GM12865 (cell line): ENCODE data around the gene HPN.
A peak's percentile ranks its signal among the peaks of the same experiment; 100 is the strongest.

Experiments used
- DNase-seq: peaks from one replicate; pipeline ENCODE4 v3.0.0; 2010; ENCODE audit warnings: low read depth
- H3K4me3 ChIP-seq: 2 replicates; pipeline ENCODE4 v1.5.1; 2011; ENCODE audit warnings: mild to moderate bottlenecking, low read depth, low read length, control low read depth
- TF ChIP-seq, protein P1 (sequence below): IDR thresholded peaks from 2 replicates; pipeline ENCODE4 v1.5.1; 2011; ENCODE audit warnings: low read length, control low read depth, low read depth, inconsistent platforms; ENCODE audit not compliant: insufficient read depth; ENCODE audit errors: missing control alignments

The HPN gene

DNA sequence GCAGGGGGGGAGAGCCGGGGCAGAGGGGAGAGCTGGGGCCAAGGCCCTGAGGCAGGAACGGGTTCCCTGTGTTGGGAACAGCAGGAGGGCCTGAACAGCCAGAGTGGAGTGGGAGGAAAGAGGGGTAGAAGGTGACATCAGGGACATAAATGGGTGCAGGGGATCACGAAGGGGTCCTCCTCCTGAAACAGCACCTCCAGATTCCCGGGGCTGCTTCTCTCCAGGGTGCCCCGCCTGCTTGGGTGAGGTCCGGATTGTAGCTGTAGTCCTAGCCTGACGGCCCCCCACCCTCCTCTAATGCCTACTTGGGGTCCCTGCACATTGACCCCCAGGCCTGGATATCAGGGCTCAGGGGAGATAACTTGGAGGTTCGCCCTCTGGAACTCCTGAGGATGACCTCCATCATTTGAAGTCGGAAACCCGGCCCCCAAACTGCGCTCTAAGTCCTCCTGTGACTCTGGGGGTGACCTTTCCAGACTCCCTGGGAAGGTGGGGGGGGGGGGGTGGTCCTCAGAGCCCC, 11.7 kb upstream of the HPN start:
- H3K4me3 ChIP-seq = no peak overlapping the region
- DNase-seq = no peak
- TF ChIP-seq, protein P1, sequence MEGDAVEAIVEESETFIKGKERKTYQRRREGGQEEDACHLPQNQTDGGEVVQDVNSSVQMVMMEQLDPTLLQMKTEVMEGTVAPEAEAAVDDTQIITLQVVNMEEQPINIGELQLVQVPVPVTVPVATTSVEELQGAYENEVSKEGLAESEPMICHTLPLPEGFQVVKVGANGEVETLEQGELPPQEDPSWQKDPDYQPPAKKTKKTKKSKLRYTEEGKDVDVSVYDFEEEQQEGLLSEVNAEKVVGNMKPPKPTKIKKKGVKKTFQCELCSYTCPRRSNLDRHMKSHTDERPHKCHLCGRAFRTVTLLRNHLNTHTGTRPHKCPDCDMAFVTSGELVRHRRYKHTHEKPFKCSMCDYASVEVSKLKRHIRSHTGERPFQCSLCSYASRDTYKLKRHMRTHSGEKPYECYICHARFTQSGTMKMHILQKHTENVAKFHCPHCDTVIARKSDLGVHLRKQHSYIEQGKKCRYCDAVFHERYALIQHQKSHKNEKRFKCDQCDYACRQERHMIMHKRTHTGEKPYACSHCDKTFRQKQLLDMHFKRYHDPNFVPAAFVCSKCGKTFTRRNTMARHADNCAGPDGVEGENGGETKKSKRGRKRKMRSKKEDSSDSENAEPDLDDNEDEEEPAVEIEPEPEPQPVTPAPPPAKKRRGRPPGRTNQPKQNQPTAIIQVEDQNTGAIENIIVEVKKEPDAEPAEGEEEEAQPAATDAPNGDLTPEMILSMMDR = no peak

DNA sequence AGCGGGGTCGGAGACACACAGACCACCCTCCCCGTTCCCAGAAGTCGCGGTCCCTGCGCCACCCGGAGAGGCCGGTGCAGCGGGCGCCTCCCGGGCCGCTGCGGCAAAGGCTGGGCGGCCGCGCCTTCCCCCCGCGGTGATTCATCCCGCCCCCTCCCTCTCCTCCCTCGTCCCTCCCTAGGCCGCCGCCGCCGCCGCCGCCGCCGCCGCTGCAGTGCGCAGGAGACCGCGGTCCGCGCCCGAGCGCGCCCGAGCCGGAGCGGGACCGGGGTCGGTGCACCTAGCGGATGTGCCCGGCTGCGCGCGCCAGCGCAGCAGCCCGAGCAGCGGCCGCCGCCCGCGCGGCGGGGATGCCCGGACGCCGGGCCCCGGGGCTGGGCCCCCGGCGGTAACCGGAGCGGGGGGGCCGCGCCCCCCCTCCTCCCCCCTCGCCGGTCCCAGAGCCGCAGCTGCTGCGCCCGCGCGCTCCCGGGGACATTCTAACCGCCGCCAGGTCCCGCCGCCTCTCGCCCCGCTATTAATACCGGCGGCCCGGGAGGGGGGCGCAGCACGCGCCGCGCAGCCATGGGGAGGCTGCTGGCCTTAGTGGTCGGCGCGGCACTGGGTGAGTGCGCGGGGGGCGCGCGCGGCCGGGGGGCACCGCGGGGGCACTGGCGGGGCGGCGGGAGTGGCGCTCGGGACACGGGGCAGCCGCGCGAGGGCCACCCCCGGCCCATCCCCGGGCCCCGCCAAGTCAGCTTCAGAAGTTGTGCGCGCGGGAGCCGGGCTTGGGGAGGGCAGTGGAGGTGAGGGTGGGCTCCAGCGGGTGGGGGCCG, 11.1 kb upstream of the HPN start, which contains the start of gene SCN1B:
Gene SCN1B, plus strand, starts transcription at position 214 of the 815 bp plus-strand sequence. Its CDS starts 351 bp downstream, at position 565.
- TF ChIP-seq, protein P1 = no peak
- H3K4me3 ChIP-seq = no peak within 1 kb of the TSS

DNA sequence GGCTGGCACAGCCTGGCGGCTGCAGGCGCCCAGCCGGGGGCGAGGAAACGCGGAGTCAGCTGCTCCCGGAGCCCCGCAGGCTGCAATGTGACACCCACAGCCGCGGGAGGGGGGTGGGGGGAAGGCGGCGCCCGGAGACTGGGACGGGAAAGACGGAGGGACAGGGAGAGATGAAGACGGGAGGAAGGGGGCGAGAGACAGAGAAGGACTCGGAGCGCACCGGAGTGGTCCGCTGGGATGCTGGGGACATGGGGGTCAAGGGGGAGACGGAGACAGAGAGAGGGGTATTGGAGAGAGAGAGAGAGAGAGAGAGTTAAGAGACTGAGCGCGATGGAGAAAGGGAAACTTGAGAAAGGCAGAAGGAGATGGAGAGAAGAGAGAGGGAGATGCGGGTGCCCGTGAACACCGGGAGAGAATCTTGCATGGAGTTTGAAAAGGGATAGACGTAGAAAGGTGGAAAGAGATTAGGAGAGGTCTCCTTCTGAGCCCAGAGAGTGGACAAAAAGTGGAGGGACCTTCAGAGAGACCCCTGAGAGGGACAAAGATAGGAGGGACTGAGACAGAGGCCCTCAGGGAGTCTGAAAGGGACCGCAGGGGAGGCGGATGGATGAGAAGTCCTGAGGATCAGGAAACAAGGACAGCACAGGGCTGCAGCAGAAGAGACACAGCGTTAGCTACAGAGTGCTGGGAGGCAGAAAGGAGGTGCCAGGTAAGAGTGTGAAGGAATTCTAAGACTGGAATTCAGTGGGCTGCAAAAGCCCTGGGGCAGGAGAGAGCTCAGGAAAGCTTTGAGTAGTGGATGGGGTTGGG, 10.2 kb upstream of the HPN start:
- no peak overlapping the region for H3K4me3 ChIP-seq
- TF ChIP-seq, protein P1 = no peak
- DNase-seq = no peak

More for the DNA sequence above, 11.1 kb upstream of the HPN start, which contains the start of gene SCN1B:
- DNase-seq = peak; percentile 27

DNA sequence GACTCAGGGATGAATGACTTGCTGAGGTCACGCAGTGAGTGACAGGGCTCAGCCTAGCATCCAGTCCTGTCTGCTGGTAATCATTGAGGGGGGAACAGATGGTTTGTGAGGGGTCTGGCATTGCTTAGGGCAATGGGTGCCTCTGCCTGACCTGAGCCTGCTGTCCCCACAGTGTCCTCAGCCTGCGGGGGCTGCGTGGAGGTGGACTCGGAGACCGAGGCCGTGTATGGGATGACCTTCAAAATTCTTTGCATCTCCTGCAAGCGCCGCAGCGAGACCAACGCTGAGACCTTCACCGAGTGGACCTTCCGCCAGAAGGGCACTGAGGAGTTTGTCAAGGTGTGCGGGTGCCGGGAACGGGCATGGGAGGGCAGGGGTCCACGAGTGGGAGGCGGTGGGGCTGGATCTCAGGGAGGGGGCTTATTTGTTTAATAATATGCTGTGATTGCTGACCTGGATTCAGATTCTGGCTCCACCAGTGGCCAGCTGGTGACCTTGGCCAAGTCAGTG, 9.1 kb upstream of the HPN start:
- DNase-seq = no peak
- no peak overlapping the region for H3K4me3 ChIP-seq
- TF ChIP-seq, protein P1 = no peak

DNA sequence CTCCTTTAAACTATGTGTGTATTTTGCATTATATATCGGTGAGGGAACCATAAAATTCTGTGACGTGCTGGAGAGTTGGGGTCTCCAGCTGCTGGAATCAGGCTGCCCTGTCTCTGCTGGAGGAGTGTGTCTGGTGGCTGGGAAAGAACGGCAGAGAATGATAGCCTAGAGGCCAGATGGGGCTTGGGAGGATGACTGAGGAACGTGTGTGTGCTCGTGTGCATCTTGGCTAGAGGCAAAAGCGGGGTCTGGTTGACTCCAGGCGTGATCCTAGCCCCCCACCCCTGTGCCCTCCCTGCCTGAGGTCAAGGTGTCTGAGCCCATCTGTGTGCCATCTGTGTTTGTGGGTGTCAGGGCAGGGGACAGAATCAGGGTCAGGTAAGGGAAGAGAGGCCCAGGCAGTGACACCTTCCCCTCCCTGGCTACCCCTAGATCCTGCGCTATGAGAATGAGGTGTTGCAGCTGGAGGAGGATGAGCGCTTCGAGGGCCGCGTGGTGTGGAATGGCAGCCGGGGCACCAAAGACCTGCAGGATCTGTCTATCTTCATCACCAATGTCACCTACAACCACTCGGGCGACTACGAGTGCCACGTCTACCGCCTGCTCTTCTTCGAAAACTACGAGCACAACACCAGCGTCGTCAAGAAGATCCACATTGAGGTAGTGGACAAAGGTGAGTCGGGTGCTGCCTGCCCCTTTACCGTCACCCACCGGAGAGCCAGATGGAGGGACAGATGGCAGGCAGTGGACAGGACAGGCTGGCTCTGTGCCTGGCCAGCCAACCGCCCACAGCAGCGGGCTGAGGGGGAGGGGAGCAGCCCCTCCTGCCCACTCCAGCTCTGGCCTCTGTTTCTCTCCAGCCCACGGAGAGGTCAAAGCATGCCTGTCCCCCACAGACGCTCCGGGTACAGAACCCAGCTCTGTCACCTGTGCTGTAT, 8.2 kb upstream of the HPN start:
- no peak overlapping the region for H3K4me3 ChIP-seq
- no peak for DNase-seq
- TF ChIP-seq, protein P1 = no peak

DNA sequence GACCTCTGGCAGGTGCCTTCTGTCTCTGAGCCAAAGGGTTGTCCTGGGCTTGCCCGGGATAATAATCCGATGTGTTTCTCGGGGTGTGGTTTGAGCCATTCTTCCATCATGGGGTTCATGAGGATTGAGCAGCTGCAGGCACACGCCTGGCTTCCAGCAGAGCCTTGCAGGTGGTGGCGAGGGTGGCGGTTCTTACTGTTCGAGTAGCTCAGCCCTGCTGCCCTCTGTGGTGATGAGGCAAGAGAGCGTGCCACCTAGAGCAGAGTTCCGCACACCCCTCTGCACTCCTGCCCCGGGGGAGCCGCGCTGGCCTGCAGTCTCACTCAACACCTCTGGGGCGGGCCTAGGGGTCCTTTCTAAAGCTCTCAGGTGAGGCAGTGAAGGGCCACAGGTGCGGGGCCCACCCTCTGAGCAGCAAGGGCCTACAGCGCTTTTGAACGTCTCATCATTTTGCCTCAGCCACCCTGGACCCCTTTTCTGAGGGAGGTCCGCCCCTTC, 7.5 kb upstream of the HPN start:
- TF ChIP-seq, protein P1 = no peak
- DNase-seq = no peak
- H3K4me3 ChIP-seq = no peak overlapping the region
